Erythroblast (primary cell): Measurements from ENCODE around the gene TXNDC16.

Source experiments
- GATA1 ChIP-seq: IDR thresholded peaks from 2 replicates; pipeline ENCODE4 v1.6.1; 2011; ENCODE audit warnings: low read depth, mild to moderate bottlenecking, control low read depth, low read length, moderate library complexity
- POLR2A ChIP-seq: IDR thresholded peaks from 2 replicates; pipeline ENCODE4 v1.6.1; 2011; ENCODE audit warnings: mild to moderate bottlenecking, low read length

DNA sequence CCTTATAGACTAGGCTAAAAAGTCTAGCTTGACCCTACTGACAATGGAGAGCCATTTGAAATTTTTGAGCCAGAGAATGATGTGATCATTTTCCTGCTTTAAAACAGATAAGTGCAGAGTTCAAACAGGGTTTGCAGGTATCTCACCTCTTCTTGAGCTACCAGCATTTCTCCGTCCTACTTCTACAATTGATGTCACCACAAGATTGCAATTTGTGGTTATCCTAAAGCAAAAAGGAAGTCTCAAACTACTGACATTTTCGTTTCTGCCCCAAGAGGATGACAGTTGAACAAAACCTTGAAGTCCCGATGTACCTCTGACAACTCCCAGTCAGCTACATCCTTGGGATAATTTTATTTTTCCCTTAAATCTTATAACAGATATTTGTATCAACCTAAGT lies 151.5 kb downstream of the TXNDC16 start:
- TF ChIP-seq POLR2A (no peak), GATA1 (no peak)
